GM04504 (cell line): ENCODE data around the gene POLR1C.
"Not testable (repeated sequence)": the region's sequence is repeated elsewhere in the genome, so short reads cannot be mapped to it uniquely, and the experiment has no call there.

Source experiments
- DNase-seq: peaks from one replicate; pipeline ENCODE4 v3.0.0-alpha.2; 2012; ENCODE audit warnings: low read depth

POLR1C gene

DNA sequence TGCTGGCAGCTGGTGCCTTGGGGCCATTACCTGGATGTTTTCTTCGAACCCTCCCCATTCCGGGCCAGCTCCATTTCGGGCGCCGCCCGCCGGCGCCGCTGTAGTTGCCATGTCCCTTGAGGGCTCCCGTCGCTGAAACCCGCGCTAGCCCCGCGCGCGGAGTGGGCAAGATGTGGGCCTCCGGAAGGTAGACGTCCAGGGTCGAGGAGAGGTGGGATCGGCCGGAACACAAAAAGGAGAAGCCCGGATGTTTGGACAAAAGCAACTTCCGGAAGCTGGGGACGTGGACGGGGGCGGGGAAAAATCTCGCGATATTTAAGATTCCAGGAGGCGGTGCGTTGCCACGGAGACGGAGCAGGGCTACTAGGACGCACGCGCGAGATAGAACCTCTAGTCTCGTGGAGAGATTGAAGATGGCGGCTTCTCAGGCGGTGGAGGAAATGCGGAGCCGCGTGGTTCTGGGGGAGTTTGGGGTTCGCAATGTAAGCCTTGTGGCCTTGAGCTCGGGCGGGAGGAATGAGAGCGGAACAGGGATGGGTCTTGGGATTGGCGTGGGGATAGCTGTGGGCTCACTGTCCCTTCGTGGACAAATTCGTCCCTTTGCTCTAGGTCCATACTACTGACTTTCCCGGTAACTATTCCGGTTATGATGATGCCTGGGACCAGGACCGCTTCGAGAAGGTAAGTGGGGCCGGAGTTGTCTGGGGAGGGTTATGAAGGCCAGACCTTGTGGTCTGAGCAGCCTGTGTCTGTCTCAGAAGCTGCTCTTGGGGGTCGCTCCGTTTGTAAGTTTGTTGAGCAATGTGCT lies at the start of gene POLR1C, which contains the start of gene YIPF3:
Gene POLR1C (plus strand): TSS at position 393 of the 808 bp plus-strand sequence. CDS start 21 bp downstream, at position 414.
Gene YIPF3 (minus strand): TSS at position 230 of the 808 bp plus-strand sequence. CDS start 119 bp downstream, at position 111.
- DNase-seq, result peak; percentile 96

DNA sequence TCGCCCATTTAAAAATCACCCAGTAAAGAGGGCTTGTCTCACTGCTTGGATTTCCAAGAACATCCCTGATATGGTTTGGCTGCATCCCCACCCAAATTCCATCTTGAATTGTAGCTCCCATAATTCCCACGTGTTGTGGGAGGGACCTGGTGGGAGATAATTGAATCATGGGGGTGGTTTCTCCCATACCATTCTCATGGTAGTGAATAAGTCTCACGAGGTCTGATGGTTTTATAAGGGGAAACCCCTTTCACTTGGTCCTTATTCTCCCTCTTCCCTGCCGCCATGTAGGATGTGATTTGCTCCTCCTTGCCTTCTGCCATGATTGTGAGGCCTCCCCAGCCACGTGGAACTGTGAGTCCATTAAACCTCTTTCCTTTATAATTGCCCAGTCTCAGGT lies 49.6 kb upstream of the POLR1C start:
- not testable (repeated sequence) for DNase-seq

GRCh38 chr6:43467752-43468151 lies 49.1 kb upstream of the POLR1C start:
- no peak for DNase-seq

- DNase-seq, result no peak
These were observed 48.6 kb upstream of the POLR1C start for GRCh38 chr6:43468240-43468639.

- no peak for DNase-seq
These were observed 47.9 kb upstream of the POLR1C start for GRCh38 chr6:43468748-43469681.

GRCh38 chr6:43469947-43470346 lies 46.9 kb upstream of the POLR1C start:
- DNase-seq, result no peak

DNA sequence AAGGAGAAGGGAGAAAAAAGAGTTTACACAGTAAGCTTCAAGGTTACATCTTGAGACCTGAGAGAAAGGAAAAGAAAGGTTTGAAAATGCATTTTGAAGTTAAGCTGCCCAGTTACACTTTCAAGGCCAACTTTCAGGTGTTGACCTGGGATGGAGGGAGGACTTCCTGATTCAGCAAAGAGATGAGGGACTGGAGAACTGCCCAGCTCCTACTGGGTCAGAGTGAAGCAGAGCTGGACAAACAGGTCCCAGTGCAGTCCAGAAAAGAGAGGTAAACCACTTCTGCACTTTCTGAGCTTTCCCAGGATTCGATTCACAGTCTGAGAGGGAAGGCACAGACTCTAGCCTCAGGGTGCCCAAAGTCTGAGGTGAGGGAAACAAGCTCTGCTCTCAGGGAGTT lies 45.5 kb upstream of the POLR1C start:
- DNase-seq, result no peak

DNA sequence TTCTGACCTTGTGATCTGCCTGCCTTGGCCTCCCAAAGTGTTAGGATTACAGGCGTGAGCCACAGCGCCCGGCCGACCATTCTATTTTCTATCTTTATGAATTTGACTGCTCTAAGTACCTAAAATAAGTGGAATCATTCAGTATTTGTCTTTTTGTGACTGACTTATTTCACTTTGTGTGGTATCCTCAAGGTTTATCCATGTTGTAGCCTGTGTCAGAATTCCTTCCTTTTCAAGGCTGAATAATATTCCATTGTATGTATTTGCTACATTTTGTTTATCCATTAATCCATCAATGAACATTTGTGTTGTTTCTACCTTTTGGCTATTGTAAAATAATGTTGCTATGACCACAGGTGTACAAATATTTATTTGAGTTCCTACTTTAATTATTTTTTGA lies 44.4 kb upstream of the POLR1C start:
- DNase-seq, result no peak

- no peak for DNase-seq
These were observed 41.4 kb upstream of the POLR1C start for GRCh38 chr6:43475516-43475915.

DNA sequence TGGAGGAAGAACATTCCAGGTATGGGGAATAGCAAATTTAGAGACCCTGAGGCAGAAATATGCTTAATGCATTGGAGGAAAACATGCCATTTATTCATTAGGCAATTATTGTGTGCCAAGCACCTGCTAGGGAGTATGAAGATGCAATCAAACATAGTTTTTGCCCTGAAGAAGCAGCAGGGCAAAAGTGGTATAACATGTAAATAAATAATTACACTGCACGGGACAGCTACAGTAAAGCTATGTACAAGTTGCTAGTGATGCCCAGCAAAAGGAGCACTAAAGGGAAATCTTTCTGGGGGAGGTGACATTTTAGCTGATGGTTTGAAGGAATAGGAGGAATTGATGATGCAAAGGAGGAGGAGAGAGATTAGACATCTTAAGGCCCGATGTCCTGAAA lies 40.1 kb upstream of the POLR1C start:
- no peak for DNase-seq

- no peak for DNase-seq
These were observed 39.5 kb upstream of the POLR1C start, which contains the start of gene TJAP1 for GRCh38 chr6:43477235-43478007. Gene TJAP1, plus strand, starts transcription at chr6:43477570. Its CDS starts 21,432 bp downstream, at chr6:43499002.

- DNase-seq, result no peak
These were observed 38.9 kb upstream of the POLR1C start for GRCh38 chr6:43478008-43478372.

GRCh38 chr6:43481075-43481474 lies 35.8 kb upstream of the POLR1C start:
- DNase-seq, result no peak

GRCh38 chr6:43481591-43482236 lies 35.2 kb upstream of the POLR1C start:
- no peak for DNase-seq

DNA sequence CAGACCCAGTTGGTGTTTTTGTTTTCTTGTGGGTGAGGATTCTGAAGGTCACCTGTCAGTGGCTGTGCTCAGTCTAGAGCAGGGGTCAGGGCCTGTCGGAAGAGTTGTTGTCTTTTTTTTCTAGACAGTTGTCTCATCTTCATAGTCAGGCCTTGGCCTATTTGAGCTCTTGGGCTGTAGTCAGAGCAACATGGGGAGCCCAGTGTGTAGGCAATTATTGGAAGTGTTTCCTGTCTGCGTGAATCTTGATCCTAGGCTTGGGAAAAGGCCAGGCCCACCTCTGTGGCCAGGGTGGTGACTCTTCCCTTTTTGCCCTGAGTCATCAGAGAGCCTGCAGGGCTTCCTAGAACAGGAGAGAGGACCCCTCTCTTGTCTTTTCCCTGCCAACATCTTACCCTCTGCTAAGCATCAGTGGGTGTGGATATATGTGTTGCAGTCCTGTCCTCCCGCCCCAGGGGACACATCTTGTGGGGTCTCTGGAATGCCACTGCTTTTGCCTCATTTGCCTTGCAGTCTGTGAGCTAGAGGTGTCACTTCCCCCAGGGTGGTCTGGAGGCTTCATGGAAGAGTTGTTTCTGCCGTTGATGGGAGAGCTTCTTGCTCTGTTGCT lies 28.1 kb upstream of the POLR1C start:
- DNase-seq, result no peak

GRCh38 chr6:43489277-43490072 lies 27.4 kb upstream of the POLR1C start:
- DNase-seq, result no peak

DNA sequence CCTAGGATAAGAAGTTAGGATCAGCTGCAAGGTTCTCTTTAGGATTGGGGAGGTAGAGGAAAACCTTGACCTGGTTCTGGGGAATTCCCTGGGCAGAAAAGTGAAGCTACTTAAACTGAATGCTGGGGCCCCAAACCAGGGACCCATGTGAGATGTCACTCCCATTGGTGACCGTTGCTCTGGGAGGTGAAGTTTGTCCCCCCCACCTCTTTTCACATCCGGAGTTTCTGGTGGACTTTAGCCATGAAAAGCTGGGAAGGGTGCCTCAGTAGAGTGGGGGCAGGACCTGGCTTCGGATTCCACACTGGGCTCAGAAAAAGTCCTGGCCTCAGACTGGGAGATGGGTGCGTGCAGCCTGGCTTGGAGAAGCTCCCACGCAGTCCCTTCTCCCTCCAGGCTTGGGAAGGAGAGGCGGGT lies 26.4 kb upstream of the POLR1C start:
- no peak for DNase-seq

GRCh38 chr6:43491750-43492661 lies 24.9 kb upstream of the POLR1C start:
- no peak for DNase-seq

DNA sequence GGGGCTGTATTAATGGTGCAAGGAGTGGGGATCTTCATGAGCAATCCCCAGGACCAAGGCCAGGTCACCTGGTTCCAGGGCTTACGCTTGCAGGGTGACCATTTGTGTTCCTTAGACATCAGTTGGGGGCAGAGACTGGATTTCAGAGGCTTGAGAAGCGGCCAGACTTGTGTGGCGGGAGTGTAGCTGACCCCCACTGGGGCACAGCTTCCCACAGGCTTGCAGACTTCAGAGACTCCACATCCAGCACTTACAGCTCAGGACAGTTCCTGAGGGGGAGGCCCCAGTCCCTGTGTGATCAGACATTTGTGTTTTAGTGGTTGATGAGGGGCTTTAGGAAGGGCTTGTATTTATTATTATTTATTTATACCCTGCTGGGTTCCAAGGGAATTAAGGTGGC lies 24.2 kb upstream of the POLR1C start:
- DNase-seq, result no peak
